IMR-90 (cell line): ENCODE measurements around the gene GTF2A1L. TPM values are rescaled to one million over a fixed set of nuclear protein-coding genes. Genes with fewer than 3 reads are reported as not detected.
A peak's percentile ranks its signal among the peaks of the same experiment; 100 is the strongest.

ENCODE experiments used
- ATAC-seq: fragments of 200-7000 bp; cut with Tn5 transposase; 2 replicates; pipeline ENCODE4 v1.9.1; 2020; ENCODE audit warnings: low read depth, mild to moderate bottlenecking, moderate library complexity
- BruUV-seq: library from RNA; stranded (reverse); fragments of 400-500 nt; replicated peaks from 2 replicates; lab custom pipeline; 2021; lab: Mats Ljungman, UMichigan
- CTCF ChIA-PET: fragments of 300-600 bp; formaldehyde crosslinking; extraction: SDS; loops from one replicate; lab custom pipeline; 2021; ENCODE audit warnings: antibody characterized with exemption; lab: Yijun Ruan, JAX
- POLR2A ChIA-PET: fragments of 300-600 bp; sonication (Branson Sonifier 250); formaldehyde crosslinking; loops from one replicate; lab custom pipeline; 2022; ENCODE audit warnings: antibody characterized with exemption; ENCODE audit not compliant: unreplicated experiment; lab: Charles Lee
- DNase-seq: peaks from one replicate; pipeline ENCODE4 v3.0.0; 2013
- H2AFZ ChIP-seq: replicated peaks from 2 replicates; pipeline ENCODE3; 2013; ENCODE audit warnings: low read length, mild to moderate bottlenecking; ENCODE audit not compliant: poor library complexity
- H2AK5ac ChIP-seq: 2 replicates; pipeline ENCODE4 v1.6.1; 2013; ENCODE audit warnings: low read depth, low read length, inconsistent platforms
- H2AK9ac ChIP-seq: replicated peaks from 2 replicates; pipeline ENCODE3; 2013; ENCODE audit warnings: mild to moderate bottlenecking, low read depth, low read length, moderate library complexity; ENCODE audit not compliant: poor library complexity
- H2BK120ac ChIP-seq: 2 replicates; pipeline ENCODE4 v1.6.1; 2013; ENCODE audit warnings: low read depth, low read length, inconsistent platforms
- H2BK15ac ChIP-seq: 3 replicates; pipeline ENCODE4 v1.6.1; 2013; ENCODE audit warnings: low read depth, low read length, inconsistent platforms
- H2BK20ac ChIP-seq: 2 replicates; pipeline ENCODE4 v1.6.1; 2013; ENCODE audit warnings: low read depth, mild to moderate bottlenecking, inconsistent platforms, low read length, moderate library complexity
- H2BK5ac ChIP-seq: 2 replicates; pipeline ENCODE4 v1.6.1; 2013; ENCODE audit warnings: mild to moderate bottlenecking, low read depth, low read length, inconsistent platforms; ENCODE audit not compliant: poor library complexity, severe bottlenecking
- H3K14ac ChIP-seq: replicated peaks from 2 replicates; pipeline ENCODE4 v1.6.1; 2013; ENCODE audit warnings: low read depth, low read length, inconsistent platforms
- H3K18ac ChIP-seq: 2 replicates; pipeline ENCODE4 v1.6.1; 2013; ENCODE audit warnings: low read depth, low read length, control low read depth
- H3K23ac ChIP-seq: 2 replicates; pipeline ENCODE4 v1.6.1; 2013; ENCODE audit warnings: low read depth, low read length, inconsistent platforms
- H3K27ac ChIP-seq: 2 replicates; pipeline ENCODE4 v1.5.1; 2013; ENCODE audit warnings: mild to moderate bottlenecking, control low read depth, low read length; ENCODE audit not compliant: insufficient read depth
- H3K27me3 ChIP-seq: 2 replicates; pipeline ENCODE4 v1.6.1; 2013; ENCODE audit warnings: low read length; ENCODE audit not compliant: control insufficient read depth, insufficient read depth
- H3K36me3 ChIP-seq: 2 replicates; pipeline ENCODE4 v1.6.1; 2013; ENCODE audit warnings: low read length, mixed read lengths; ENCODE audit not compliant: control insufficient read depth, insufficient read depth
- H3K4ac ChIP-seq: 2 replicates; pipeline ENCODE4 v1.6.1; 2013; ENCODE audit warnings: low read depth, low read length, inconsistent platforms
- H3K4me1 ChIP-seq: 2 replicates; pipeline ENCODE4 v1.6.1; 2013; ENCODE audit warnings: low read length, mixed read lengths; ENCODE audit not compliant: control insufficient read depth, insufficient read depth
- H3K4me2 ChIP-seq: 2 replicates; pipeline ENCODE4 v1.6.1; 2013; ENCODE audit warnings: low read depth, mild to moderate bottlenecking, control low read depth, low read length, moderate library complexity
- H3K4me3 ChIP-seq: 2 replicates; pipeline ENCODE4 v1.5.1; 2013; ENCODE audit warnings: low read depth, mild to moderate bottlenecking, control low read depth, low read length, moderate library complexity; ENCODE audit not compliant: insufficient read depth
- H3K56ac ChIP-seq: 2 replicates; pipeline ENCODE4 v1.6.1; 2013; ENCODE audit warnings: low read length, inconsistent platforms; ENCODE audit not compliant: insufficient read depth; ENCODE audit errors: extremely low read depth
- H3K79me1 ChIP-seq, 2 experiments: 2 replicates each; pipeline ENCODE4 v1.6.1; 2013; ENCODE audit warnings: low read length in 2 of 2, inconsistent platforms in 1 of 2, low read depth in 1 of 2
- H3K9ac ChIP-seq: 2 replicates; pipeline ENCODE4 v1.6.1; 2013; ENCODE audit warnings: low read depth, low read length, control low read depth
- H3K9me1 ChIP-seq: 2 replicates; pipeline ENCODE4 v1.6.1; 2013; ENCODE audit warnings: low read length, inconsistent platforms; ENCODE audit not compliant: insufficient read depth
- H3K9me3 ChIP-seq: 2 replicates; pipeline ENCODE4 v1.6.1; 2013; ENCODE audit warnings: low read length; ENCODE audit not compliant: control insufficient read depth, insufficient read depth
- H4K20me1 ChIP-seq: 2 replicates; pipeline ENCODE4 v1.6.1; 2013; ENCODE audit warnings: low read length, inconsistent platforms; ENCODE audit not compliant: insufficient read depth
- H4K5ac ChIP-seq: 2 replicates; pipeline ENCODE4 v1.6.1; 2013; ENCODE audit warnings: mild to moderate bottlenecking, low read depth, low read length, control low read depth
- H4K8ac ChIP-seq, 2 experiments: 2 replicates each; pipeline ENCODE4 v1.6.1; 2013; ENCODE audit warnings: low read depth in 2 of 2, low read length in 2 of 2, control low read depth in 1 of 2, inconsistent platforms in 1 of 2
- H4K91ac ChIP-seq: 2 replicates; pipeline ENCODE4 v1.6.1; 2013; ENCODE audit warnings: low read depth, low read length, inconsistent platforms; ENCODE audit not compliant: insufficient read depth
- BHLHE40 ChIP-seq: fragments of 150-350 bp; IDR thresholded peaks from 2 replicates; pipeline ENCODE4 v1.6.1; 2016; ENCODE audit warnings: mild to moderate bottlenecking, low read depth, low read length
- NFE2L2 ChIP-seq: fragments of 150-350 bp; IDR thresholded peaks from 2 replicates; pipeline ENCODE4 v1.6.1; 2016; ENCODE audit warnings: low read depth, mild to moderate bottlenecking, low read length
- POLR2A ChIP-seq: IDR thresholded peaks from 2 replicates; pipeline ENCODE4 v1.6.1; 2012; ENCODE audit warnings: mild to moderate bottlenecking, low read depth, low read length
- RAD21 ChIP-seq: IDR thresholded peaks from 2 replicates; pipeline ENCODE4 v1.6.1; 2012; ENCODE audit warnings: low read length, improper control_type of control experiment
- RCOR1 ChIP-seq: IDR thresholded peaks from 2 replicates; pipeline ENCODE4 v1.6.1; 2012; ENCODE audit warnings: mild to moderate bottlenecking, low read length, improper control_type of control experiment; ENCODE audit not compliant: insufficient replicate concordance
- SMC3 ChIP-seq: fragments of 150-350 bp; IDR thresholded peaks from 2 replicates; pipeline ENCODE4 v1.6.1; 2016; ENCODE audit warnings: low read depth, mild to moderate bottlenecking, antibody characterized with exemption, low read length, moderate library complexity
- WGBS, 2 experiments: methylation state at CpG; one replicate each; pipeline versions ENCODE4 v1.1.5 to v1.1.7; 2013; ENCODE audit warnings: missing lambda C conversion rate in 2 of 2; ENCODE audit not compliant: insufficient read length in 1 of 2; ENCODE audit errors: extremely low coverage in 2 of 2; 5-methylcytosine and 5-hydroxymethylcytosine counted together
- dilution Hi-C: fragments of 300-500 bp; cut with HindIII; formaldehyde crosslinking; loops from one replicate; pipeline ENCODE4 v1.14.3; 2018; ENCODE audit warnings: low sequenced_read_pairs; ENCODE audit not compliant: unreplicated experiment
- in situ Hi-C: fragments of 300-500 bp; cut with MboI; formaldehyde crosslinking; loops from 3 replicates; pipeline ENCODE4 v1.14.3; 2019; ENCODE audit warnings: low sequenced_read_pairs, inconsistent platforms, mixed read lengths
- intact Hi-C: fragments of 100-400 bp; cut with micrococcal nuclease; formaldehyde crosslinking; loops from 2 replicates; pipeline ENCODE4 v1.10.0; 2022
- polyA plus RNA-seq, 3 experiments: library from polyadenylated mRNA; depleted of rRNA; stranded (reverse); fragments of >200 nt; gene quantifications; 2 replicates each; pipeline ENCODE4 v1.2.3, GENCODE V29; 2012; ENCODE audit warnings: low replicate concordance in 1 of 3
- total RNA-seq: library from RNA; depleted of rRNA; stranded (reverse); fragments of >200 nt; gene quantifications from 2 replicates; pipeline ENCODE4 v1.2.3, GENCODE V29; 2012
- TF ChIP-seq, protein P1 (sequence below): fragments of 150-350 bp; IDR thresholded peaks from 2 replicates; pipeline ENCODE4 v1.6.1; 2016; ENCODE audit warnings: low read depth, mild to moderate bottlenecking, low read length, moderate library complexity, borderline replicate concordance
- TF ChIP-seq, protein P2 (sequence below): conservative IDR thresholded peaks from 2 replicates; pipeline ENCODE4 v1.5.1; 2012; ENCODE audit warnings: mild to moderate bottlenecking, low read depth, low read length, improper control_type of control experiment

GTF2A1L gene
- total and polyA plus RNA-seq, 2 of the 4 experiments (the other 2 are of a cell fraction), result not detected

- ATAC-seq, result peak; percentile 70
- H3K4me2 ChIP-seq, result no peak overlapping the region
- in situ Hi-C loops, result no loop called here
Observed at GRCh38 chr2:48651158-48651790, 33.6 kb downstream of the GTF2A1L start.

More at GRCh38 chr2:48651158-48651790, 33.6 kb downstream of the GTF2A1L start:
- H3K9me1 ChIP-seq, result no peaks in the 10 kb centered on the region
- no peak overlapping the region for H4K5ac ChIP-seq
- H4K20me1 ChIP-seq, result no peaks in the 10 kb centered on the region
- no peak overlapping the region for H3K56ac ChIP-seq
- H3K79me1 ChIP-seq, result no peaks in the 10 kb centered on the region
- peak overlapping the region; percentile 58; the same call in 1 of the 2 replicates for H2BK20ac ChIP-seq
- ChIA-PET CTCF (interaction anchor here (0.7 kb wide), 1 partner anchor 30 kb away, joined by 3 read pairs; no protein-coding TSS in a partner anchor), POLR2A (no interaction called here)
- intact Hi-C loops (no loop called here), dilution Hi-C loops (no loop called here)
- no peaks in the 10 kb centered on the region for H3K36me3 ChIP-seq
- WGBS, 2 experiments, result no CpG with 5 or more reads among the region's 4 CpGs
- H2BK120ac ChIP-seq, result no peak overlapping the region
- no peak overlapping the region; the same call in 1 of the 2 replicates for H3K23ac ChIP-seq
- H3K4ac ChIP-seq, result no peak overlapping the region
- no TSS peak for BruUV-seq
- TF ChIP-seq NFE2L2 (no peak), POLR2A (no peak), RCOR1 (no peak), BHLHE40 (no peak), SMC3 (no peak), RAD21 (no peak)
- TF ChIP-seq, protein P1, sequence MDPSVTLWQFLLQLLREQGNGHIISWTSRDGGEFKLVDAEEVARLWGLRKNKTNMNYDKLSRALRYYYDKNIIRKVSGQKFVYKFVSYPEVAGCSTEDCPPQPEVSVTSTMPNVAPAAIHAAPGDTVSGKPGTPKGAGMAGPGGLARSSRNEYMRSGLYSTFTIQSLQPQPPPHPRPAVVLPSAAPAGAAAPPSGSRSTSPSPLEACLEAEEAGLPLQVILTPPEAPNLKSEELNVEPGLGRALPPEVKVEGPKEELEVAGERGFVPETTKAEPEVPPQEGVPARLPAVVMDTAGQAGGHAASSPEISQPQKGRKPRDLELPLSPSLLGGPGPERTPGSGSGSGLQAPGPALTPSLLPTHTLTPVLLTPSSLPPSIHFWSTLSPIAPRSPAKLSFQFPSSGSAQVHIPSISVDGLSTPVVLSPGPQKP, result no peak
- TF ChIP-seq, protein P2, sequence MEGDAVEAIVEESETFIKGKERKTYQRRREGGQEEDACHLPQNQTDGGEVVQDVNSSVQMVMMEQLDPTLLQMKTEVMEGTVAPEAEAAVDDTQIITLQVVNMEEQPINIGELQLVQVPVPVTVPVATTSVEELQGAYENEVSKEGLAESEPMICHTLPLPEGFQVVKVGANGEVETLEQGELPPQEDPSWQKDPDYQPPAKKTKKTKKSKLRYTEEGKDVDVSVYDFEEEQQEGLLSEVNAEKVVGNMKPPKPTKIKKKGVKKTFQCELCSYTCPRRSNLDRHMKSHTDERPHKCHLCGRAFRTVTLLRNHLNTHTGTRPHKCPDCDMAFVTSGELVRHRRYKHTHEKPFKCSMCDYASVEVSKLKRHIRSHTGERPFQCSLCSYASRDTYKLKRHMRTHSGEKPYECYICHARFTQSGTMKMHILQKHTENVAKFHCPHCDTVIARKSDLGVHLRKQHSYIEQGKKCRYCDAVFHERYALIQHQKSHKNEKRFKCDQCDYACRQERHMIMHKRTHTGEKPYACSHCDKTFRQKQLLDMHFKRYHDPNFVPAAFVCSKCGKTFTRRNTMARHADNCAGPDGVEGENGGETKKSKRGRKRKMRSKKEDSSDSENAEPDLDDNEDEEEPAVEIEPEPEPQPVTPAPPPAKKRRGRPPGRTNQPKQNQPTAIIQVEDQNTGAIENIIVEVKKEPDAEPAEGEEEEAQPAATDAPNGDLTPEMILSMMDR, result no peak
- H2BK15ac ChIP-seq, result no peak overlapping the region
- no peak overlapping the region for H2BK5ac ChIP-seq
- no peak overlapping the region for H3K14ac ChIP-seq
- H4K8ac ChIP-seq, result peak overlapping the region in 1 of 2 experiments; percentile 35; a peak in 1 of 4 replicates
- H3K4me1 ChIP-seq, result no peaks in the 10 kb centered on the region; the same call in 1 of the 2 replicates
- no peak overlapping the region for H4K91ac ChIP-seq
- H3K18ac ChIP-seq, result peak overlapping the region; percentile 61; the same call in 1 of the 2 replicates
- H3K27ac ChIP-seq, result no peak overlapping the region
- no peak overlapping the region for H3K4me3 ChIP-seq
- no peaks in the 10 kb centered on the region for H3K27me3 ChIP-seq
- no peak overlapping the region for H3K9ac ChIP-seq
- H2AK5ac ChIP-seq, result no peak overlapping the region
- DNase-seq, result peak; percentile 76
- no peak overlapping the region for H2AFZ ChIP-seq
- H2AK9ac ChIP-seq, result no peak overlapping the region
- no peaks in the 10 kb centered on the region for H3K9me3 ChIP-seq
